GM12873 (cell line): ENCODE results near the gene XPO5.

Experiments used
- TF ChIP-seq, protein P1 (sequence below): IDR thresholded peaks from 2 replicates; pipeline ENCODE4 v1.5.1; 2012; ENCODE audit warnings: low read depth, mild to moderate bottlenecking, moderate library complexity, low read length, control low read depth; ENCODE audit not compliant: insufficient read depth; ENCODE audit errors: missing control alignments

XPO5 gene

DNA sequence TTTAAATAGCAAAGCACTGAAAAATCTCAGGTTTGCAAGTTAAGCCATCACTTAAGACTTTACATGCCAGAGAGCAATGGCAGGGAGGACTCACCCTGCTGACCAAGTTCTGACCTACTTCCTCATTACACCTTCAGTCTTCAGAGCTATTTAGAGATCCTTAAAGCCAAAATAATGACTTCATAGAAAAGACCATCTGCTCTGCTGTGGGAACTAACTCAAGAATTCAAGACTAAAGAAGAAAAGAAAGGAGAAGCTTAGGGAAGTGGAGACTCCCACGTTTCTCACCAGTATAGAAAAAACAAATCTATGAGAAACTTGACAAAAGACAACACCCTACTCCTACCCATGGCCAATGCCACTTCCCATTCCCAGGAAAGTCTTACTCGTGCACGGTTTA lies 28.6 kb downstream of the XPO5 start:
- TF ChIP-seq, protein P1, sequence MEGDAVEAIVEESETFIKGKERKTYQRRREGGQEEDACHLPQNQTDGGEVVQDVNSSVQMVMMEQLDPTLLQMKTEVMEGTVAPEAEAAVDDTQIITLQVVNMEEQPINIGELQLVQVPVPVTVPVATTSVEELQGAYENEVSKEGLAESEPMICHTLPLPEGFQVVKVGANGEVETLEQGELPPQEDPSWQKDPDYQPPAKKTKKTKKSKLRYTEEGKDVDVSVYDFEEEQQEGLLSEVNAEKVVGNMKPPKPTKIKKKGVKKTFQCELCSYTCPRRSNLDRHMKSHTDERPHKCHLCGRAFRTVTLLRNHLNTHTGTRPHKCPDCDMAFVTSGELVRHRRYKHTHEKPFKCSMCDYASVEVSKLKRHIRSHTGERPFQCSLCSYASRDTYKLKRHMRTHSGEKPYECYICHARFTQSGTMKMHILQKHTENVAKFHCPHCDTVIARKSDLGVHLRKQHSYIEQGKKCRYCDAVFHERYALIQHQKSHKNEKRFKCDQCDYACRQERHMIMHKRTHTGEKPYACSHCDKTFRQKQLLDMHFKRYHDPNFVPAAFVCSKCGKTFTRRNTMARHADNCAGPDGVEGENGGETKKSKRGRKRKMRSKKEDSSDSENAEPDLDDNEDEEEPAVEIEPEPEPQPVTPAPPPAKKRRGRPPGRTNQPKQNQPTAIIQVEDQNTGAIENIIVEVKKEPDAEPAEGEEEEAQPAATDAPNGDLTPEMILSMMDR, result no peak

DNA sequence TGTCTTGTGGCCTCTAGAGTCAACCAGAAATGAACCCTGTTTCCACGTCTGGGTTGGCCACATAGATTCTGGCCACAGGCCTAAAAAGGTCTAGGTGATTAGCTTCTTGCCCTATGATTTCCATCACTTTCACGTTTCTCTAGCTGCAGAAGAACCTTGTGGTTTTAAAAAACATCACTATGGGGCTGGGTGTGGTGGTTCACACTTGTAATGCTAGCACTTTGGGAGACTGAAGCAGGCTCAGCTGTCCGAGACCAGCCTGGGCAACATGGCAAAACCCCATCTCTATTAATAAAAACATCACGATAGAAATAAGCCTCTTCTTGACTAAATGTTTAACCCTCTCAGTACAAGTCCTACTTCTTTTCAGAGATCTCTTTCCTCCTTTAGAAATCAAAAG lies 31.4 kb downstream of the XPO5 start:
- TF ChIP-seq, protein P1, result no peak

DNA sequence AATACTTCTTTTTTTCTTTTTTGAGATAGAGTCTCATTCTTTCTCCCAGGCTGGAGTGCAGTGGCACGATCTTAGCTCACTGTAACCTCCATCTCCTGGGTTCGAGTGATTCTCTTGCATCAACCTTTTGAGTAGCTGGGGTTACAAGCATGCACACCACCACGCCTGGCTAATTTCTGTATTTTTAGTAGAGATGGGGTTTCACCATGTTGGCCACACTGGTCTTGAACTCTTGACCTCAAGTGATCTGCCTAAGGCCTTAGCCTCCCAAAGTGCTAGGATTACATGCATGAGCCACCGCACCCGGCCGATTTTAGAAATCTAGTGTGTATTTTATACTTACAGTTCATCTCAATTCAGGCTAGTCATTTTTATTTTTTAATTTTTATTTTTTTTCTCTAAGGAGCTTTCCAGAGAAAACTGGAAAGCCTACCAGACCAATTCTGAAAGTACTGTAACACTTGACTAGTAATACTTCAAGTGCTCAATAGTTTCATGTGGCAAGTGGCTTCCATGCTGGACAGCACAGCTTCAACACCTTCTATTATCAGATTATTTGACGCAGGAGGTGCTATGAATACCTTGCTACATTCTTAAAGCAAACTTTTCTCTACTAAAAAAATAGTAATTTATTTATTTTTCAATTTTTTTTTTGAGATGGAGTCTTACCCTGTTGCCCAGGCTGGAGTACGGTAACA lies 33.9 kb downstream of the XPO5 start:
- TF ChIP-seq, protein P1, result no peak

DNA sequence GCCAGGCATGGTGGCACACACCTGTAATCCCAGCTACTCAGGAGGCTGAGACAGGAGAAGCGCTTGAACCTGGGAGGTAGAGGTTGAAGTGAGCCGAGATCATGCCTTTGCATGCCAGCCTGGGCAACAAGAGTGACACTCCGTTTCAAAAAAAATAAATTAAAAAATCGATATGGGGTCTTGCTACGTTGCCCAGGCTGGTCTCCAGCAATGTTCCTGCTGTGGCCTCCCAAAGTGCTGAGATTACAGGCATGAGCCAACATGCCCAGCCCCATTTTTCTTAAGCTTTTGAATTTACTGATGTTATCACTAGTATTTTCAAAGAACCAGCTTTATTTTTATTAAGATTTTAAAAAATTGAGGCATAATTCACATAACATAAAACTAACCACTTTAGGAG lies 35.3 kb downstream of the XPO5 start:
- TF ChIP-seq, protein P1, result no peak

DNA sequence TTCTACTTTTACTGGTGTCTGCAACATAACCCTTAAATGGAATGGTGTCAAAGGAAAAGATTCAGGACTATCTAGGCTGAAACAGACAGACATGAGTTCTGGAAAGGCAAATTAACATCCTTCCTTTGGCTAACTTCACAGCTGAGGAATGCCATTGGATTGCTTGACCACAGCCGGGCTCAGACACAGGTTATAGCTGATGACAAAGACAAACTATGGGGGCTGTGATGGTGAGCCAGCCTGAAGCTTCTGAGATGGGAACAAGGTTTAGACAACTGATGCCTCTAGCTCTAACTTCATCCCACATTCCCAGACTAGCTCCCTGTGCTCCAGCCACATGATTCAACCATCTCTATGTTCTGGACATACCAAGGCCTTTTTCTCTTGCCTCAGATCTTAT lies 43.6 kb downstream of the XPO5 start:
- TF ChIP-seq, protein P1, result no peak

DNA sequence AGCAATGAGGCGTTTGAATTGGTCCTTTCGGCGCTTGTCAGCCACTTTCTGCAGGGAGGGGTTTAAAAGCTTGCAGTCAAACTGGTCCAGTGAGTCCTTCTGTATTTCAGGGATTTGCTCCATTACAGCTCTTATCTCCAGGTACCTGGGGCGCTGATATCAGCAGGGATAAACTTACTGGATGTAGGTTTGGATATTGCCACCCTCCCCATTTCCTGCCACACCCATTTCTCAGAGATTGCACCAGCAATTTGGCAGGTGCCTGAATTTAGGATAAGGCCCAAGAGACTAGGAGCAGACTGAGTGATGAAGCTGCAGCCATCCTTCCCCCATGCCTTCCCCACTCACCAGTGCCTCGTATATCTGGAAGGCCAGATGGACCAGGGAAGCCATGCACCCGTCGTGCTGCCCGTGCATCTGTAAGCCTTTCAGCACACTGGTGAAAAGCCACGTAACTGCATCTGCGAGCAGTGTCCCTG lies 51.3 kb downstream of the XPO5 start:
- TF ChIP-seq, protein P1, result no peak

DNA sequence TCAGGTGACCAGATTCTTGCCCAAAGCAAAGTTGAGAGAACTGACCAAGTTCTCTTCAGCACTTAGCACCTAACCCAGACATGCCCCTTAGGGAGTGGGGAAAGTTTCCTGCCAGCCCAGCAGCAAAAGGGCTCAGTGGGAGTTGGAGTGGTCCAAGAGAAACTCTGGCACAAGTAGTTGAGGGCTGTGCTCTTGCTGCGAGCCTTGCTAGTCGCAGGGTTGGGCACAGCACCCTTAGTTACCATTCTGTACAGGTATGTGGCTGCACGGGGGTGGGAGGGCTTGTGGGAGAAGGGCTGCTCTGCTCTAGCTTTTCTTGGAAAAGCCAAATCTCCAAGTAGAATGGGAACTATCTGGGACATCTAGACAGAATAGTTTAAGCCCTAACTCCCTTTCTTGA lies 52.6 kb downstream of the XPO5 start:
- TF ChIP-seq, protein P1, result no peak
